Measurements from ENCODE around the gene LCNL1.

DNA sequence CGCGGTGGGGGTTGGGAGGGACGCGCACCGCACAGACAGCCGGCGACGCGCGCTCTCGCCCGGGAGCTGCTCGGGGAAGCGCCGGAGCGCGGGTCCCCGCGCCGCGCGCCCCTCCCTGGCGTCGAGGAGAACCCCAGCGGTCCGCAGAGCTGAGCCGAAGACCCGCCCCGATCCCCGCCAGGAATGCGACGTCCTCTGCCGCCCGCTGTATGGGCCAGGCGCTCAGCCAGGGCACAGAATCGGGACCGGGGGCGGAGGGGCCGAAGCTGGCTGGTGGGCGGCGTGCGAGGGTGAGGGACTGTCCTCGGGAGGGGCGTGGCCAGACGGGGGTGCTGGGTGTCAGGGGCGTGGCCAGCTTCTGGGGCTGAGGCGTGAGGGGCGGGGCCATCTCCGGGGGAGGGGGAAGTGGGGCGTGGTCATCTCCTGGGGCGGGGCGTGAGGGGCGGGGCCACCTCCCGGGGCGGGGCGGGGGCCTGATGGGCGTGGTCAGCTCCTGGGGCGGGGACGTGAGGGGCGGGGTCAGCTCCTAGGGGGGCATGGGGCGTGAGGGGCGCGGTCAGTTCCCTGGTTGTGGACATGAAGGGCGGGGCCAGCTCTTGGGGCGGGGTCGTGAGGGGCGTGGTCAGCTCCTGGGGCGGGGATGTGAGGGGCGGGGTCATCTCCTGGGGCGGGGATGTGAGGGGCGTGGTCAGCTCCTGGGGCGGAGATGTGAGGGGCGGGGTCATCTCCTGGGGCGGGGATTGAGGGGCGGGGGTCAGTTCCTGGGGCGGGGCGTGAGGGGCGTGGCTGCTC lies 4.5 kb upstream of the LCNL1 start:
- TF ChIP-seq, protein P1, sequence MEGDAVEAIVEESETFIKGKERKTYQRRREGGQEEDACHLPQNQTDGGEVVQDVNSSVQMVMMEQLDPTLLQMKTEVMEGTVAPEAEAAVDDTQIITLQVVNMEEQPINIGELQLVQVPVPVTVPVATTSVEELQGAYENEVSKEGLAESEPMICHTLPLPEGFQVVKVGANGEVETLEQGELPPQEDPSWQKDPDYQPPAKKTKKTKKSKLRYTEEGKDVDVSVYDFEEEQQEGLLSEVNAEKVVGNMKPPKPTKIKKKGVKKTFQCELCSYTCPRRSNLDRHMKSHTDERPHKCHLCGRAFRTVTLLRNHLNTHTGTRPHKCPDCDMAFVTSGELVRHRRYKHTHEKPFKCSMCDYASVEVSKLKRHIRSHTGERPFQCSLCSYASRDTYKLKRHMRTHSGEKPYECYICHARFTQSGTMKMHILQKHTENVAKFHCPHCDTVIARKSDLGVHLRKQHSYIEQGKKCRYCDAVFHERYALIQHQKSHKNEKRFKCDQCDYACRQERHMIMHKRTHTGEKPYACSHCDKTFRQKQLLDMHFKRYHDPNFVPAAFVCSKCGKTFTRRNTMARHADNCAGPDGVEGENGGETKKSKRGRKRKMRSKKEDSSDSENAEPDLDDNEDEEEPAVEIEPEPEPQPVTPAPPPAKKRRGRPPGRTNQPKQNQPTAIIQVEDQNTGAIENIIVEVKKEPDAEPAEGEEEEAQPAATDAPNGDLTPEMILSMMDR (IDR thresholded peaks at IDR 0.05; ENCODE audit: insufficient read depth, low read depth, low read length): no peak
- no peak for TF ChIP-seq EZH2 (IDR thresholded peaks at IDR 0.05; ENCODE audit: insufficient read depth, low read length)

Measured in astrocyte (in vitro differentiated cells and primary cell).